Measurements from ENCODE around the gene TEAD1.

TEAD1 gene

DNA sequence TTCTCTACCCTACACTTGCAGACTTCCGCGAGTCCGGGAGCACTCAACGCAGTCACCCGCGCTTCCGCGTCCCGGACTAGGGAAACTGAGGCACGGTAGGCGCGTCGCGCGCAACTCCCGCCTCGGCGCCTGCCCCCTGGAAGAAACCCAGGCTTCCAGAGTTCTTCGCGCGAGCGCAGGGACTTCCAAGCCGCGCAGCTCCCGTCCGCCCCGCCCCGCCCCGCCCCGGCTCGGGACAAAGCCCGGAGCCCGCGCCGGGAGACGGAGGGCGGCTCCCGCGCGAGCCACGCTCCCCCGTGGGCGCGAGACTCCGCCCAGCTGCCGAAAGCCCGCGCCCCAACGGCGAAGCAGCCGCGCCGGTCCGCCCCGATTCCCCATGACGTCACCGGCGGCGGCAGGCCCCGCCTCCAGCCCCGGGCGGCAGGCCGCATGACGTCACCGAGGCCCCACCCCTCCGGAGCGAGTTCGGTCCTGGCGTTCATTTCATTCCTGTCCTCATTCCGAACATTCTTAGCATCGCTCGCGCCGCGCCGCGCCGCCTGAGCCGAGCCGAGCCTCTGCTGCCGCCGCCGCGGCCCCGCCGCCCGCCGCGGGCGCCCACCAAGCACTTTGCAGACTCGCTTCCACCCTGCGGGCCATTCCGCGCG, at the start of gene TEAD1:
Gene TEAD1 (plus strand): TSS at position 498 of the 647 bp plus-strand sequence.
- peak; percentile 87 for DNase-seq (ENCODE audit: low read depth)

DNA sequence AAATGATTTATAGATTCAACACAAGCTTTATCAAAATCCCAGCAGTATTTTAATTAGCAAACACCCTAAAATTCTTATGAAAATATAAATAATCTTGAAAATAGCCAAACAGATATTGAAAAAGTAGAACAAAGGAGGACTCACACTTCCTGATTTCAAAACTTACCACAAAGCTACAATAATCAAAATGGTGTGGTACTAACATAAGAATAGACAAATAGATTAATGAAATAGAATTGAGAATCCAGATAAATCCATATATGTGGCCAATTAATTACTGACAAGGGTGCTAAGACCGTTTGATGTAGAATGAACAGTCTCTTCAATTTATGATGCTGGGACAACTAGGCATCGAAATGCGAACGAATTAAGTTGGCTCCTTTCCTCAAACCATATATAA, 49.6 kb upstream of the TEAD1 start:
- no peak for DNase-seq (ENCODE audit: low read depth)

DNA sequence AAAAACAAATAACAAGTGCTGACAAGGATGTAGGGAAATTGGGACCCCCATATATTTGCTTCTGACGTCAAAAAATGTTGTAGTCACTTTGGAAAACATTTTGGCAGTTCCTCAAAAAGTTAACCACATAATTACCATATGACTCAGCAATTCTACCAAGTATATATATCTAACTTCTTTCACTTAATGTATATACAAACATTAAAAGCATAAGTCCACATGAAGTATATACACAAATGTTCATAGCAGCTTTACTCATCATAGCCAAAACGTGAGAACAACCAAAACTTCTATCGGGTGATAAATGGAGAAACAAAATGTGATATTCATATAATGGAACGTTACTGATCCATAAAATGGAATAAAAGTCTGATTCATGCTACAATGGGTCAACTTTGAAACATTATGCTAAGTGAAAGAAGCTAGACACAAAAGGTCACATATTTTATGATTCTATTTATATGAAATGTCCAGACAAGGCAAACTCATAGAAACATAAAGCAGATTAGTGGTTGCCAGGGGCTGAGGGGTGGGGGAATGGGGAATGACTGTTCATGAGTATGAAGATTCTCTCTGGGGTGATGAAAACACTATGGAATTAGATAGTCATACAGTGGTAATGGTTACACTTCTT, 48.7 kb upstream of the TEAD1 start:
- no peak for DNase-seq (ENCODE audit: low read depth)

DNA sequence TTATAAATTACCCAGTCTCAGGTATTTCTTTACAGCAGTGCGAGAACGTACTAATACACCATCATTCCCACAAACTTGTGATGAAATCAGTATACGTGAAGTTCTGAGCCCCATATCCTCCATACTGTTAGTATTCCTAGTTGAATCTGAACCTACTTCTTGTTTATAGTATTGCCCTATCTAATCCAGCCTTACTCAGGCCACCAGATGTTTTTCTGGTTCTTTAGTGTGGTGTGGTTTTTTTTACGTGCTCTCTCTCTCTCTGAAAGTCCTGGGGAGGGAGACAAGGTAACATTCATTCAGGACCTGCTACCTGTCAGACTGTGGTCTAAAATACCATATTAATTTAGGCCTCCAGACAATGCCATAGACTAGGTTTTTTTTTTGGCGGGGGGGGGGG, 47.6 kb upstream of the TEAD1 start:
- no peak for DNase-seq (ENCODE audit: low read depth)

DNA sequence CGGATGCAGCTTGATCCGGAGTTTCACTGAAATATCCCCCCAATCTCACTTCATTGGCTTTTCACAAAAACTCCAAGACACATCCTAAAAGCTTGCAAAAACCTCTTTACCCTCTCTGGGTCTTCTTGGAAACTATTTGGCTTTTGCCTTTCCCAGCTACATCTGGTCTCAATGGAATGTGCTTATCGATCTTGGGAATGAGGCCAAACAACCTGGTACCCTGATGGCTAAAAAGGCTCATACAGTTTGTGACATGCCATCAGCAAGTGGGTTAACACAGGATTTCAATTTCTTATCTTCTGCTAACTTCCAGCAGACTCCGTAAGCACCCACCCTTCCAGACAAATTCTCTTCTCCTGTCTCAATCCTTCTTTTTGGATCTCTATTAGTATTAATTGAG, 45.9 kb upstream of the TEAD1 start:
- no peak for DNase-seq (ENCODE audit: low read depth)

DNA sequence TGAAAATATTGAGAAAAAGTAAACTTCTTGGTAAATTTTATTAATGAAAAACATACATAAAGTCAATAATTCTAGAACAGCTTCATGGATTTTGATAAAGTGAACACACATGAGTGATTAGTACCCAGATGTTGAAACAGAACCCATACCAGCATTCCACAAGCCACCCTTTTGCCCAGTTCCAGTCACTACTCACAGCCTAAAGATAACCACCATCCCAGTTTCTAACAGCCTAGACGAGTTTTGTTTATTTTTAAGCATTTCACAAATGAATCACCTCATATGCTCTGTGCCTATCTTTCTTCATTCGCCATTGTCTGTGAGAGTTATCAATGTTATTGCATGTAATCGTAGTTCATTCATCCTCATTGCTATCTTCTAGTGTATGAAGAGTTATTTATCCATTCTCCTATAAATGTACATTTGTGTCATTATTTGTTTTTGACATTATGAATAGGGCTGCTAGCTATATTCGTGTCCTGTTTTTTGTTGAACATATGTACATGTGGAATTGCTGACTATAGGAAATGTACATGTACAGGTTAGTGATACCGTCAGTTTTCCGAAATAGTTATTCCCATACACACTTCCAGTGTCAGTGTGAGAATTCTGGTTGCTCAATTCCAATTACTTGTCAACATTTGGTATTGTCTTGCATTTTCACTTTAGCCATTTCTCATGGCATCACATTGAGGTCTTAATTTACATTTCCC, 44.5 kb upstream of the TEAD1 start:
- no peak for DNase-seq (ENCODE audit: low read depth)

DNA sequence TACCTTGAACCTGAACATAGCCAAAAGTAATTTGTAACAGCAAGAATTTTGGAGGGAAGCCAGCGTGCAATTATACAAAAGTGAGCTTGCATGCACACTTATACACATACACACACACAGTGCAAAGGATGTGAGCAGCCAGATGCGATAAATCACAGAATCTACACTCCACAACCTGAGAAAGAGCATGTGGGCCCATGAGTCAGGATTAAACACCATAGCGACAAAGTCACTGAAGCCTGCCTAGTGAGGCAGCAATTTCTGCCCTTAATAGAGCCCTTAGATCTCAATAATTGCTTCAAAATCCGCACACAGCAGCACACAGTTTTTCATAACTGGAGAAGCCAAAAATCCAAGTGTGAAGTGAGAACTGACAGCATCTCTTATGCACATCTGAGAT, 42.6 kb upstream of the TEAD1 start:
- DNase-seq (ENCODE audit: low read depth) = no peak

DNA sequence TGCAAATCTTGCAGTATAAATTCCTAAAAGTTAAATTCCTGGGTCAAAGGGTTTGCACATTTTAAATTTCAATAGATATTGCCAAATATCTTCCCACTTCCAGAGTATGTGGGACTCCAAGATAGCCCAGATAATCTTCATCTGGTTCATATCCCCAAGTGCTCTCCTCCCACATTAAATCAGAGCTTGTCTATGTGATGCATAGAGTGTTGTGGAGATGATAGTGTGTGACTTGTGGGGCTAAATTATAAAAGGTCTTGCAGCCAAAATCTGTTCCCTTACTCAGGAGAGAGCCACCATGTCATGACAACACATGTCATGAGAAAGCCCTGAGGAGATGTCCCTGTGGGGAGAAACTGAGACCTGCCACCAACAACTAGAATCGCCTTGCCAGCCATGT, 39.9 kb upstream of the TEAD1 start:
- DNase-seq (ENCODE audit: low read depth) = no peak

DNA sequence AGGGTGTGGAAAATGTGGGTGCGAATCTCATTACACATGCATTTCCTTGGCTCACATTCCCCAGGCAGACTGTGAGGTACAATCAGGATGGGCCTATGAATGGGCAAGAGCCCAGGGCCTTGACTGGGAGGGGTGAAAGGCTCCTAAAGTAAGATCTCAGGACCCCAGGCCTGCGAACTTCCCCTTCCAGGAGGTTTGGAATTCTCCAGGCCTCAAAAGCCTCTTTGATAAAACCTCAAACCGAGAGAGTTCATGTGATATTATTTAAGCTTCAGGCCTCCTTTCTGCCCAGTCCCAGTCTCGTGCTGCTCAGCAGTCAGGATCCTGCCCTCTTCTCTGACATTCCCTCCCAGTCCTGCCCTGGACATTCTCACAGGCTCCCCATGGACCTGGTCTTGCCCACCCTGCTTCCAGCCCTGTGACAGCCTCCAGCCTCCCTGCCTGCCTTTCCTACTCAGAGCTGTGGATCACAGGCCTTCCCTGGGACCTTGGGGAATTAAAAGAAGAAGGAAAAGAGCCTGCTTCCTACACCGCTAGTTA, 37.3 kb upstream of the TEAD1 start:
- DNase-seq (ENCODE audit: low read depth) = no peak

DNA sequence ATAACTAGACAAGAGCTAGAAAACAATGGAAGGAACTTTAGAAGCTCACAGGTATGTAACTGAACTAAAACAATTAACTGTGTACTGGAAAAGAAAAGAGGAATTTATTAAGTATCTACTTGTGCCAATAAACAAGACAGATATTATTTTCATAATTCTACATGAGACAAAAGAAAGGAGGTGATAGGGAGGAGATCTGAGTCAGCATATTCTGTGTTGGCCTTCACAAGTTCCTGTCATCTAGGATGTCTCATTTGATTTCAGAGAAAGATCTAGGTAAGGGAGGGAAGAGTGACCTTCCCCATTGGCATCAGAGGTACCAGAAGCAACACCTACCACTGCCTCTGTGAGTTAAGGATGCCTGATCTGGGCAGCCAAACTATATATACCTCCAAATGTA, 34.8 kb upstream of the TEAD1 start:
- no peak for DNase-seq (ENCODE audit: low read depth)

DNA sequence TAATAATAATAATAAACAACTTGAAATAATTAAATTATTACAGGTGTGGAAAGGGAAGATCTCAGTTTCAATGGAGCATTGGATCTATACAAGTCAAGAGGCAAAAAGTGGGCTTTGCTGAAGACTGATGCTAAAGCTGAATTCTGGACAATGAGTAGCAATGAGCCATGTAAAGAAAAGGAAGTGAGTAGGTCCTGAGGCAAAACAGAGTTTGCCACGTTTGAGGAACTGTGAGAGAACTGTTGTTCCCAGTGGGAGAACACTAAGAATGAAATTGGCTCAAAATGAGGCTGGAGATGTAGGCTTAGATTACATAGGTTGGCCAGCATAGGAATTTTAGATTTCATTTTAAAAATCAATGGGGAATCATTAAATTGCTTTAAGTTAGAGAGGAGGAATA, 33.9 kb upstream of the TEAD1 start:
- DNase-seq (ENCODE audit: low read depth) = no peak

DNA sequence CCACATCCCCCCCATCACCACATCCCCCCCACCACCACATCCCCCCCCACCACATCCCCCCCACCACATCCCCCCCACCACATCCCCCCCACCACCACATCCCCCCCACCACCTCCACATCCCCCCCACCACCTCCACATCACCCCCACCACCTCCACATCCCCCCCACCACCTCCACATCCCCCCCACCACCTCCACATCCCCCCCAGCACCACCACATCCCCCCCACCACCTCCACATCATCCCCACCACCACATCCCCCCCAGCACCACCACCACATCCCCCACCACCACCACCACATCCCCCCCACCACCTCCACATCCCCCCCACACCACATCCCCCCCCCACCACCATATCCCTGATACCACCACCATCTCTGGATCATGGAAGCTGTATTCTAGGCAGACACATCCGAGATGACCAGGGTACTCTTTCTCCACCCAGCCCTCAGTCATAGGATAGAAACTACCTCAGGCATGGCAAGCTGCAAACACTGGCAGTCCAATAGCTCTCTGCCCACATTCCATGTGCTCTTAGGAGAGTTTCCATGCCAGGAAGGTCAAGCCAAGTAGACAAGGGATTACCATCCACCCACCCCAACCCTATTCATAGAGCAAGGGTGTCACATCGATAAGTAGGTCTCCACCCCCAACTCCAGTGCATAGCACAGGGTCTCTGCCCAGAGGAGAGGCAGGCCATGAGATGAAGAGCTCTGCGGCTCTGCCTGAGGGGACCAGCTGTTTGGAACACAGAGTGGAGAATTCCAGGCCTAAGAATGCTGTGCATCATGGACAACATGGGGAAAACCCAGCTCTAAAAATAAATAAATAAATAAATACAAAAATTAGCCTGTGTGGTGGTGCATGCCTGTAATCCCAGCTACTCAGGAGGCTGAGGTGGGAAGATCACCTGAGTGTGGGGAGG, 33.0 kb upstream of the TEAD1 start:
- DNase-seq (ENCODE audit: low read depth) = no peak

DNA sequence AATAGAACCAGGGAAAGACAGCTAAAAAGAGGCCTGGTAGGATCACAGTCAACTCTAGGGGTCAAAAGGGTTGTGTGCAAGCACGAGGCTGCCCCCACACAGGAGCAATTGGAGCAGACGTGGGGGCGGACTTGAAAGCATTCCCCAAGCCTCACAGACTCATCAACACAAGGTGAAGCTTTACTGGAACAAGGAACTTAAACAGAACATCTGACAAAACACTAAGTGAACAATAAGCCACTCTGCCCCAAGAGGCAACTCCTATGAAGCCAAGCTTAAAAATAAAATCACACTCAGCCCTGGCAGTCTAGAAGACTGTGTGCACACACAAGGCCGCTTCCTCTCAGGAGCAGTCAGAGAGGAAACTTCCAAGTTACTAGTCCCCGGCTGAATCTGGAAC, 32.2 kb upstream of the TEAD1 start:
- DNase-seq (ENCODE audit: low read depth) = no peak

DNA sequence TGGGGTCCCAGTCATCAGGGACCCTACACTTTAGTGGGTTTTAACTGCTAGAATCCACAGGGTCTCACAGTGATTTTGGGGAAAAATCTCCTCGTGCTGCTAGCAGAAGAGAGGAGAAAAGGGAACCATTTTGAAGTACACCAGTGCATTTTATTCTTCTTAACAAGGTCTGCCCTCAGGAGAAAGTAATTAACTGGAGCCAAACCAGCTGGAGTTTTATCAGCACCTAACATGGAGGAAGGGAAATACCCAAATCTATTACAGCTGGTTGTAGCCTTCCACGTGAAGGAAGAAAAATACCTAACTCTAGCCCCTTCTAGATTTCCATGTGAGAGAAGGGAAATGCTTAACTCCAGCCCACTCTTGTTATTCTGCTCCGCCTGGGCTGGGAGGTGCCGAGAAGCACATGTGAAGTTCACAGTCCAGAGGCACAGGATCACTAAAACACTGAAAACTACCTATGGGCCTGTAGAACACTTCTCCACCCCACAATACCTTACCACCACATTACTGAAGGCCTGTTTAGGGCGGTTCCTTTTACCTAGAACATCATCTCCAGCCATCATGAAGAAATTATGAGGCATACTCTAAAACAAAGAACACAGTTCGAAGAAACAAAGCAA, 31.3 kb upstream of the TEAD1 start:
- DNase-seq (ENCODE audit: low read depth) = no peak

DNA sequence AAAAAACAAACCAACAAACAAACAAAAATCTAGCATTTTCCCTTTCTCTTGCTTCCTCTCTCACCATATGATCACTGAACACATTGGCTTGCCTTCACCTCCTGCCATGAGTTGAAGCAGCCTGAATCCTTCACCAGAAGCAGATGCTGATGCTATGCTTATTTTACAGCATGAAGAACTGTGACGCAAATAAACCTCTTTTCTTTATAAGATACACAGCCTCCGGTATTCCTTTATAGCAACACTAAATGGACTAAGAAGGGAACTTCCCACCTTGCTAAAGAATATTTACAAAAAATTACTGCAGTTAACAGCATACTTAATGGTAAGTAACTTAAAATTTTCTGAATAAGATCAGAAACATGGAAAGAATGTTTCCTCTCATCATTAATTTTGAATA, 27.7 kb upstream of the TEAD1 start:
- no peak for DNase-seq (ENCODE audit: low read depth)

DNA sequence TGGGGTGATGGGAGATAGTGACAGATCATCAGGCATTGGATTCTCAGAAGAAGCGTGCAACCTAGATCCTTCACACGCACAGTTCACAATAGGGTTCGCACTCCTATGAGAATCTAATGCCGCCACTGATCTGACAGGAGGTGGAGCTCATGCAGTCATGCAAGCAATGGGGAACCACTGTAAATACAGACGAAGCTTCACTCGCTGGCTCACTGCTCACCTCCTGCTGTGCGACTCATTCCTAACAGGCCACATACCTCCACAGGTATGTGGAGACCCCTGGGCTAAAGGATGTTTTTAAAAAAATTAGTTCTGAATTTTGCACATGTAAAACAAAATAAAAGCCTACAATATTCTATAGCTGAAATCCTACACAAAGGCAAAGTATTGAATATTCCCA, 20.5 kb upstream of the TEAD1 start:
- no peak for DNase-seq (ENCODE audit: low read depth)

DNA sequence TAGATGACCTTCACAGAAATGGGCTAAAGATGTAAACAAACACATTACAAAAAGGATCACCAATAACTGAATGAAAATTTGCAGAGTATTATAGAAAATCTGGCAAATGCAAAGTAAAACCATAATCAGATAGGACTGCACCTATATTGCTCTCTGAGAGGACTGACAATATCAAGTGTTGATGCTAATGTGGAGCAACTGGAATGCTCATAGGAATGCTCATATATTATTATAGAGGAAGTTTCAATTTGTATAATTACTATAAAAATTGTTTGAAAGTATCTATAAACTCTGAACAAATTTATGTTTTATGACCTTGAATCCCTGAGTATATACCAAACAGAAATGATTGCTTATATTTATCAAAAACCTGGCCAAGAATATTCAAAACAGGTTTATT, 18.4 kb upstream of the TEAD1 start:
- DNase-seq (ENCODE audit: low read depth) = no peak

DNA sequence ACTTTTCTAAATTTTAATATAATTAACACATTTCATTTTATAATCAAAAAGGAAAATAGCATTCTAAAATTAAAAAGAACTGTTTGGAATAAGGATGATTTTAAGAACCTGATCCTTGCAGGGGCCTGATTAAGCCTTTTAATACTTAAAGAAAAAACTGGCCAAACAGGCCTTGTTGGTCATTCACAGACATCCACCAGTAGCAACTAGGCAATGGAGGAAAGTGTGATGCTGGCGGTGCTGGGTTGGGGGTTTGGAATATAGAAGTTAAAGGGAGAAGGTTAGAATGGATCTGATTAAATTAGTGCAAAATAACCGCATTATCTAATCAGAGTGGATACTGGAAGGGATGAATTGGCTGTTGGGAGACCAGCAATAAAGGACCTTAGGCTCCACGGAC, 16.9 kb upstream of the TEAD1 start:
- DNase-seq (ENCODE audit: low read depth) = no peak

DNA sequence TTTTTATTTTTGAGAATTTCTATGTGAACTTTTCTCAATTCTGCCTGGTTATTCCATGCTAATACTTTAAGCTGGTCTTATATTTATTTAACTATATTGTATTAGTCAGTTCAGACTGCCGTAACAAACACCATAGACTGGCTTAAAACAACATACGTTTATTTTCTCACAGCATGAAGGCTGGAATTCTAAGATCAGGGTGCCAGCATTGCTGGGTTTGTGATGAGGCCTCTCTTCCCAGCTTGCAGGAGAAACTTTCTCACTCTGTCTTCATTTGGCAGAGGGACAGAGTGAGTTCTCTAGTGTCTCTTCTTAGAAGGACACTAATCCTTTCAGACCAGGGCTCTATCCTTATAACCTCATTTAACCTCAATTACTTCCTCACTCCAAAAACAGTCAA, 16.2 kb upstream of the TEAD1 start:
- no peak for DNase-seq (ENCODE audit: low read depth)

DNA sequence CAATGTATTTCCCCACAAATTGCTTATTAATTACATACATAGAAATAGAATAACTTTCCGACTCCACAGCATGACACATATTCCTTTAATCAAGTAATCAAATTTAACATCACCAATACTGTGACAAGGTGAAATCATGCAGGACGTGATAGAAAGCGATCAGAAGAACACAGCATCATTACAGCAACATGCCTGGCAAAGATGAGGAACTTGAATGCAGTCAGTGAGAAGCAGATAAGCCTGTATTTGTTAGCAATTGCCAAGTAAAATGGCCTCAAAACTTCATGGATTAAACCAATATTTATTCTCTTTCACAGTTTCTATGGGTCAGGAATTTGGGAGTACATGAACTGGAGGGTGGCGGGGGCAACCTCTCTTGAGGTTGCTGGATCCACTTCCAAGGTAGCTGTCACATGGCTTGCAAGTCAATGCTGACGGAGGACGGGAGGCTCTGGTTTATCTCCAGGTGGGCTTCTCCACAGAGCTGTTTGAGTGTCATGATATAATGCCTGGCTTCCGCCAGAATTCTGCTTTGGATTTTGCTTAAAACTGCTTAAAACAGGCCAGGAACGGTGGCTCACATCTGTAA, 12.0 kb upstream of the TEAD1 start:
- no peak for DNase-seq (ENCODE audit: low read depth)

DNA sequence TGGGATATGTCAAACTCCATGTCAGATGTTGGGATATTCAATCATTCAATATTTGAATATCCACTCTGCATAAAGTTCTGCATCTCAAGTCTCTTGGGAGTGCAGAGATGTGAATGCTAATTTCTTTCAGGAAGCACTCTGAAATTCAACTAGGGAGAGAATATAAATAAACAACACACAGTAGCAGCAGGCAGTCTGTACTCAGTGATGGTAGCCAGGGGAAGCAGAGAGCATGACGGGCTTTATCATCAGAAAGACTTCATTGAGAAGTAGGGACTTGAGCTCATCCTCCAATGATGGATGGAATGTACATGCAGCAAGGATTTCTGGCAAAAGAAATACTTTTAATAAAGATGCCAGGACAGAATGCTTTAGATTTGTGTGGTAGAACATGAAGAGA, 9.8 kb upstream of the TEAD1 start:
- DNase-seq (ENCODE audit: low read depth) = no peak
